SK-MEL-5 (cell line): ENCODE measurements around the gene ABLIM2. TPM values are rescaled to one million over a fixed set of nuclear protein-coding genes. Genes with fewer than 3 reads are reported as not detected.

Experiments used
- DNase-seq: peaks from one replicate; pipeline ENCODE4 v3.0.0-alpha.2; 2016; ENCODE audit warnings: low read depth, low spot score
- in situ Hi-C: cut with HindIII; loops from 2 replicates; pipeline ENCODE4 v1.10.0; 2016; ENCODE audit warnings: low sequenced_read_pairs, high pct_unique_total_duplicates, low pct_unique_long_range_greater_than_20kb
- total RNA-seq: library from RNA; depleted of rRNA; stranded (reverse); fragments of >200 nt; shearing (Covaris generic); gene quantifications from 2 replicates; pipeline ENCODE4 v1.2.3, GENCODE V29; 2014

Gene ABLIM2
- total RNA-seq, 1 experiment from 2014 or later, result 0.29 TPM

GRCh38 chr4:7987148-7987989, 171.2 kb downstream of the ABLIM2 start:
- in situ Hi-C loops, result no loop called here
- peak; percentile 76 for DNase-seq

GRCh38 chr4:7985891-7986441, 172.6 kb downstream of the ABLIM2 start:
- no peak for DNase-seq
- in situ Hi-C loops, result no loop called here

GRCh38 chr4:7985072-7985471, 173.5 kb downstream of the ABLIM2 start:
- in situ Hi-C loops, result no loop called here
- DNase-seq, result no peak

GRCh38 chr4:7984286-7984925, 174.2 kb downstream of the ABLIM2 start:
- in situ Hi-C loops, result no loop called here
- DNase-seq, result no peak

- in situ Hi-C loops, result no loop called here
- no peak for DNase-seq
Measured at GRCh38 chr4:7983296-7983695, 175.3 kb downstream of the ABLIM2 start.

- DNase-seq, result no peak
- in situ Hi-C loops, result no loop called here
Measured at GRCh38 chr4:7981738-7982394, 176.7 kb downstream of the ABLIM2 start.

- no peak for DNase-seq
- in situ Hi-C loops, result no loop called here
Measured at GRCh38 chr4:7980036-7980435, 178.6 kb downstream of the ABLIM2 start.

- no peak for DNase-seq
- in situ Hi-C loops, result no loop called here
Measured at GRCh38 chr4:7979652-7979968, 179.0 kb downstream of the ABLIM2 start.

- no peak for DNase-seq
- in situ Hi-C loops, result no loop called here
Measured at GRCh38 chr4:7978907-7979651, 179.5 kb downstream of the ABLIM2 start.

GRCh38 chr4:7978489-7978888, 180.1 kb downstream of the ABLIM2 start:
- in situ Hi-C loops, result no loop called here

GRCh38 chr4:7976634-7977033, 182.0 kb downstream of the ABLIM2 start:
- DNase-seq, result no peak
- in situ Hi-C loops, result no loop called here

More at GRCh38 chr4:7978489-7978888, 180.1 kb downstream of the ABLIM2 start:
- DNase-seq, result no peak

GRCh38 chr4:7976025-7976424, 182.6 kb downstream of the ABLIM2 start:
- in situ Hi-C loops, result no loop called here
- no peak for DNase-seq

- DNase-seq, result no peak
- in situ Hi-C loops, result no loop called here
Measured at GRCh38 chr4:7974425-7974824, 184.2 kb downstream of the ABLIM2 start.

GRCh38 chr4:7973545-7973981, 185.1 kb downstream of the ABLIM2 start:
- in situ Hi-C loops, result no loop called here
- DNase-seq, result no peak

- no peak for DNase-seq
- in situ Hi-C loops, result no loop called here
Measured at GRCh38 chr4:7971881-7972500, 186.6 kb downstream of the ABLIM2 start.

- DNase-seq, result no peak
- in situ Hi-C loops, result no loop called here
Measured at GRCh38 chr4:7971159-7971631, 187.4 kb downstream of the ABLIM2 start.

- in situ Hi-C loops, result no loop called here
- no peak for DNase-seq
Measured at GRCh38 chr4:7970361-7970946, 188.2 kb downstream of the ABLIM2 start.
